Measurements from ENCODE around the gene NME3.

DNA sequence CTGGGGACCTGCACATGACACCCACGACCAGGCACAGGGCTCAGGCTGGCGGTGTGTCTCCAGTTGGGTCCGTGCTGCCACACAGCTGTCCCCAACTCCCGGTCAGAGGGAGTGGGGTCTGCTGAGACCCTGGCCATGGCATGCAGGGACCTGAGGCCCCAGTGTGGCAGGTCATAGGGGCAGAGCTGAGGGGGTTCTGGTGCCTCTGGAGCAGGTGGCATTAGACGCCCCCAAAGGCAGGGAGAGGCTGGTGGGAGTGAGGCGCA lies 15.6 kb upstream of the NME3 start:
- TF ChIP-seq, protein P1, sequence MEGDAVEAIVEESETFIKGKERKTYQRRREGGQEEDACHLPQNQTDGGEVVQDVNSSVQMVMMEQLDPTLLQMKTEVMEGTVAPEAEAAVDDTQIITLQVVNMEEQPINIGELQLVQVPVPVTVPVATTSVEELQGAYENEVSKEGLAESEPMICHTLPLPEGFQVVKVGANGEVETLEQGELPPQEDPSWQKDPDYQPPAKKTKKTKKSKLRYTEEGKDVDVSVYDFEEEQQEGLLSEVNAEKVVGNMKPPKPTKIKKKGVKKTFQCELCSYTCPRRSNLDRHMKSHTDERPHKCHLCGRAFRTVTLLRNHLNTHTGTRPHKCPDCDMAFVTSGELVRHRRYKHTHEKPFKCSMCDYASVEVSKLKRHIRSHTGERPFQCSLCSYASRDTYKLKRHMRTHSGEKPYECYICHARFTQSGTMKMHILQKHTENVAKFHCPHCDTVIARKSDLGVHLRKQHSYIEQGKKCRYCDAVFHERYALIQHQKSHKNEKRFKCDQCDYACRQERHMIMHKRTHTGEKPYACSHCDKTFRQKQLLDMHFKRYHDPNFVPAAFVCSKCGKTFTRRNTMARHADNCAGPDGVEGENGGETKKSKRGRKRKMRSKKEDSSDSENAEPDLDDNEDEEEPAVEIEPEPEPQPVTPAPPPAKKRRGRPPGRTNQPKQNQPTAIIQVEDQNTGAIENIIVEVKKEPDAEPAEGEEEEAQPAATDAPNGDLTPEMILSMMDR (conservative IDR thresholded peaks at IDR 0.05; ENCODE audit: low read depth, low read length): no peak
- TF ChIP-seq FOS (IDR thresholded peaks at IDR 0.05; ENCODE audit: low read depth, low read length): no peak
- TF ChIP-seq NFE2L2 (IDR thresholded peaks at IDR 0.05; ENCODE audit: low read depth, low read length): no peak
- TF ChIP-seq CHD1 (IDR thresholded peaks at IDR 0.05; ENCODE audit: low read depth, low read length): no peak
- TF ChIP-seq BHLHE40 (IDR thresholded peaks at IDR 0.05; ENCODE audit: low read depth, low read length): no peak
- no peak for TF ChIP-seq RFX5 (IDR thresholded peaks at IDR 0.05; ENCODE audit: low read depth, low read length)
- TF ChIP-seq POLR2A (IDR thresholded peaks at IDR 0.05; ENCODE audit: low read depth, low read length): no peak
